ENCODE measurements around the gene LYPD5. TPM values are rescaled to one million over a fixed set of nuclear protein-coding genes. Genes with fewer than 3 reads are reported as not detected.

Gene LYPD5
- total RNA-seq, 2 experiments from 2014 or later: 0.40 to 0.58 TPM

DNA sequence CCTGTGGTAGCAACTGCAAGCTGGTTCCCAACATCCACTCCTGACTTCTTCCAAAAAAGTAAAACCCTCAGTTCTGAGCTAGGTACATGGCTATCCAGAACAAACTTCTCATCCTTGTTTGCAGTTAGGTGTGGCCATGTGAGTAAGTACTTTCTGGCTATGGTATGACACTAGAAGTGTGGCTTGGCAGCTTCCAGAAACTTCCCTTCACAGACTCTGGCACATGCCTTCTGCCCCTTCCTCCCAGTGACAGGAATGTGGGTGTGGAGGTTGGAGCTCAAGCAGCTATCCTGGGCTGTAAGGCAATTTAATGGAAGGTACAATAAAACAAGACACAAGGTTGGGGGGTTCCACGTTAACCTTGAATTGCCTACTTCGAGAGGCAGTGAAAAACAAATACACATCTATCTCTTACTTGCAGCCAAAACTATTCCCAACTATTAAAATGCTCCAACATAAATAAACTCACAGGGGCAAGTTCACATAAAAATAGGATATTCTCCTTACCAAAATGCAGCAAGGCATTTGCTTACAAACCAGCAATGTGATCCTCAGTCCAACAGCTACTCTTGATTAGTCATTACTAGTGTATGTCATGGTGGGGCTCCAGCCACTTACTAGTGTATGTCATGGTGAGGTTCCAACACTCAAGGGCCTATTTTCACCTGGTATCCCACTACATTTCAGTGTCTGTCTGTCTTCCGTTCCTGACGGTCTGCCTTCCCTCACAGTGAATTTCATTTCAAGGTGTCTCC is 50.6 kb downstream of the LYPD5 start:
- peaks cover 44% of the 10 kb centered on the region for H3K36me3 Mint-ChIP-seq
- peaks cover 55% of the 10 kb centered on the region for H3K4me1 Mint-ChIP-seq
- H3K9me3 Mint-ChIP-seq (ENCODE audit: low read depth): no peaks in the 10 kb centered on the region
- DNase-seq (no peak), ATAC-seq (no peak)
- H3K27ac Mint-ChIP-seq: peak overlapping the region; percentile 98
- peak overlapping the region; percentile 8 for H3K4me3 Mint-ChIP-seq
- no peaks in the 10 kb centered on the region for H3K27me3 Mint-ChIP-seq
- CTCF ChIA-PET: interaction anchor here (1.2 to 8.8 kb wide), 8 partner anchors 6 to 155 kb away, joined by 3 to 116 read pairs (median 6); partner anchors contain the start of genes KCNN4 and ZNF576

GRCh38 chr19:43749898-43750297 is 52.3 kb downstream of the LYPD5 start:
- CTCF ChIA-PET: interaction anchor here (1.5 to 8.8 kb wide), 3 partner anchors 16 to 31 kb away, joined by 3 to 56 read pairs (median 5); partner anchors contain the start of gene KCNN4
- peaks cover 45% of the 10 kb centered on the region for H3K36me3 Mint-ChIP-seq
- ATAC-seq (no peak), DNase-seq (no peak)
- peak overlapping the region; percentile 50 for H3K27ac Mint-ChIP-seq
- no peaks in the 10 kb centered on the region for H3K9me3 Mint-ChIP-seq (ENCODE audit: low read depth)
- H3K4me3 Mint-ChIP-seq: no peak overlapping the region
- peaks cover 53% of the 10 kb centered on the region for H3K4me1 Mint-ChIP-seq
- no peaks in the 10 kb centered on the region for H3K27me3 Mint-ChIP-seq

GRCh38 chr19:43749152-43749551 is 53.1 kb downstream of the LYPD5 start:
- Mint-ChIP-seq H3K4me3 (no peak overlapping the region), H3K36me3 (peaks cover 48% of the 10 kb centered on the region), H3K27ac (no peak overlapping the region), H3K4me1 (peaks cover 54% of the 10 kb centered on the region), H3K27me3 (no peaks in the 10 kb centered on the region), H3K9me3 (ENCODE audit: low read depth) (no peaks in the 10 kb centered on the region)
- CTCF ChIA-PET: interaction anchor here (1.5 to 8.8 kb wide), 3 partner anchors 17 to 32 kb away, joined by 3 to 56 read pairs (median 5); partner anchors contain the start of gene KCNN4
- ATAC-seq: no peak
- no peak for DNase-seq

DNA sequence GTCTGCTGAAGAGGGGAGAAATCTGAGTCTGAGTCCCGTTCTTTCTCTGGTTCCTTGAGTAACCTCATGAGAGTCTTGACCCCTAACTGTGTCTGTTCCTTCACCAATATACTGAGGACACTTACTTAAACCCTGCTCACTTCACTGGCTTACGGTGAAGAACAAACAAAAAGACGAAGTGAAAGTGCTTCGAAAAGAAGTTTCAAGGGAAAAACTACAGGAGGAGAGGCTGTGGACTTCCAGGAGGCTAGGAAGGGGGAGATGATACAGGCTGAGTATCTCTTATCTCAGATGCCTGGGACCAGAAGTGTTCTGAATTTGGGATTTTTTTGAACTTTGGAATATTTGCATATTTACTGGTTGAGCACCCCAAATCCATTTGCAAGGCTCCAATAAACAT is 53.6 kb downstream of the LYPD5 start:
- DNase-seq: no peak
- no peak for ATAC-seq
- Mint-ChIP-seq H3K36me3 (peaks cover 53% of the 10 kb centered on the region), H3K27me3 (no peaks in the 10 kb centered on the region), H3K4me3 (no peak overlapping the region), H3K4me1 (peaks cover 50% of the 10 kb centered on the region), H3K27ac (peak overlapping the region; percentile 67), H3K9me3 (ENCODE audit: low read depth) (no peaks in the 10 kb centered on the region)
- CTCF ChIA-PET: interaction anchor here (1.3 kb wide), 1 partner anchor 47 kb away, joined by 3 read pairs; no protein-coding TSS in a partner anchor

DNA sequence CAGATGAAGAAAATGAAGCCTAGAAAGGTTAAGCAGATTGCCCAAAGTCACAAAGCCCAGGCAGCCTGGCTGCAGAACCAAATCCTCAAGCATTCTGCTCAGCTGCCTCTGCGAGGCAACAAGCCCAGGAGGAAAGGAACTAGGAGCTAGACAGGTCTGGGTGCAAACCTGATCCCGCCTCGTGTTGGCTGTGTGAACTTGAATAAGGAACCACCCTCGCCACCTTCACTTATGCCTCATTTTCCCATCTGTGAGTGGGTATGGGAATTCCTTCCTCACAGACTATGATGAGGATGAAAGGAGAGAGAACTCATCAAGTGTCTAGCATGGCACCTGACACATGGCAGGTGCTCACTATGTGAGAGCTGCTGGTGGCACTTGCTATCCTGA is 54.0 kb downstream of the LYPD5 start:
- H3K27me3 Mint-ChIP-seq: no peaks in the 10 kb centered on the region
- no peak overlapping the region for H3K4me3 Mint-ChIP-seq
- peak overlapping the region; percentile 83 for H3K27ac Mint-ChIP-seq
- ATAC-seq: no peak
- CTCF ChIA-PET: interaction anchor here (1.3 to 3.7 kb wide), 2 partner anchors 17 to 47 kb away, joined by 3 to 71 read pairs; no protein-coding TSS in a partner anchor
- peaks cover 53% of the 10 kb centered on the region for H3K36me3 Mint-ChIP-seq
- no peak for DNase-seq
- H3K9me3 Mint-ChIP-seq (ENCODE audit: low read depth): no peaks in the 10 kb centered on the region
- peaks cover 47% of the 10 kb centered on the region for H3K4me1 Mint-ChIP-seq

DNA sequence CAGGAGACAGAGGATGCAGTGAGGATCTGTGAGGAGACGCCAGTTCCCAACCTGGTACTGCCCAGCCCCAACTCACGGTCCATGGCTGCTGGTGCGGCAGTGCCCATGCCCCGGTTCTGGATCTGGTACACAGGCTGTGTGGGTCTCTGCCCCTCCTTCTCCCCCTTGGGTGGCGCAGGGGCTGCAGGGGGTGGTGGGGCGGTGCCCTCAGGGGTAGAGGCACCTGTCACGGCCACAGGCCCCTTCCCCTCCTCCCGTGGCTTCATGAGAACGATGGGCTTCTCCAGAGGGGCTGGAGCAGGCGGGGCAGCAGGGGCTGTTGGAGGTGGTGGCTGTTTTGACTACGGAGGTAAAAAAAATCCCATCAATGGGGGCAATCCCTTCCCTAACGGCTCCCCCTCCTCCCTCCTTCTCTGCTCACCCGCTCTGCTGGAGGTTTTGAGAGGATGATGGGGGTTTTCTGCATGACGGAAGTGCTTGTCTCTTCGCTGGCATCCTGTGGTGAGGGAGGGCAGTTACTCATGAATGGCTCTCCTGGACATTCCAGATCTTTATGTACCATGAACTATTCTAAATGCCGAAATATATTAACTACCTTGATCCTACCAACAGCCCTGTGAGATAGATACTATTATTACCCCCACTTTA is 54.6 kb downstream of the LYPD5 start:
- no peaks in the 10 kb centered on the region for H3K27me3 Mint-ChIP-seq
- DNase-seq (no peak), ATAC-seq (no peak)
- peak overlapping the region; percentile 83 for H3K27ac Mint-ChIP-seq
- peaks cover 56% of the 10 kb centered on the region for H3K36me3 Mint-ChIP-seq
- peak overlapping the region; percentile 38 for H3K4me3 Mint-ChIP-seq
- CTCF ChIA-PET: interaction anchor here (1.3 to 4.9 kb wide), 4 partner anchors 8 to 48 kb away, joined by 3 to 71 read pairs (median 58); partner anchors contain the start of gene SMG9
- H3K9me3 Mint-ChIP-seq (ENCODE audit: low read depth): no peaks in the 10 kb centered on the region
- H3K4me1 Mint-ChIP-seq: peaks cover 42% of the 10 kb centered on the region

Other genes starting within 250 kb of the LYPD5 start
- 10 to 100 TPM; 47.7 to 50.6 TPM for gene XRCC1, start 226.9 kb downstream of the LYPD5 start, total RNA-seq
- 10 to 100 TPM; 16.8 to 19.7 TPM for gene PINLYP, start 226.6 kb downstream of the LYPD5 start, total RNA-seq
- 10 to 100 TPM; 12.9 to 23.0 TPM for gene IRGQ, start 206.3 kb downstream of the LYPD5 start, total RNA-seq
- 10 to 100 TPM; 18.6 to 21.3 TPM for gene ZNF576, start 205.9 kb downstream of the LYPD5 start, total RNA-seq
- gene SRRM5, start 190.4 kb downstream of the LYPD5 start, total RNA-seq: under 1 TPM; 0.37 to 0.79 TPM
- 10 to 100 TPM; 23.0 to 23.2 TPM for gene ZNF428, start 182.8 kb downstream of the LYPD5 start, total RNA-seq
- under 1 TPM; 0.09 to 0.12 TPM for gene CADM4, start 162.6 kb downstream of the LYPD5 start, total RNA-seq
- 10 to 100 TPM; 10.3 to 10.4 TPM for gene PLAUR, start 132.3 kb downstream of the LYPD5 start, total RNA-seq
- gene IRGC, start 86.4 kb downstream of the LYPD5 start, total RNA-seq: not detected
- 10 to 100 TPM; 62.3 to 74.7 TPM for gene SMG9, start 47.5 kb downstream of the LYPD5 start, total RNA-seq
- gene KCNN4, start 21.5 kb downstream of the LYPD5 start, total RNA-seq: 10 to 100 TPM; 43.9 to 53.0 TPM
- 1 to 10 TPM; 5.2 to 6.5 TPM for gene ZNF283, start 24.9 kb upstream of the LYPD5 start, total RNA-seq
- 1 to 10 TPM in 1 of 2 experiments, under 1 TPM in 1; 0.89 to 1.7 TPM for gene ZNF404, start 81.5 kb upstream of the LYPD5 start, total RNA-seq
- gene ZNF45, start 132.8 kb upstream of the LYPD5 start, total RNA-seq: 10 to 100 TPM; 17.1 to 17.9 TPM
- 1 to 10 TPM; 2.1 to 2.5 TPM for gene ZNF221, start 148.8 kb upstream of the LYPD5 start, total RNA-seq
- 1 to 10 TPM; 7.1 to 7.3 TPM for gene ZNF155, start 181.7 kb upstream of the LYPD5 start, total RNA-seq
- gene ZNF230, start 200.5 kb upstream of the LYPD5 start, total RNA-seq: 1 to 10 TPM; 4.8 to 5.1 TPM
- gene ZNF222, start 222.9 kb upstream of the LYPD5 start, total RNA-seq: 1 to 10 TPM; 2.3 to 3.0 TPM
- gene ZNF223, start 249.6 kb upstream of the LYPD5 start, total RNA-seq: under 1 TPM; 0.19 to 0.20 TPM

Measured in activated CD8-positive, alpha-beta memory T cell treated with anti-CD3 and anti-CD28 coated beads, Interleukin-2, amount 10 ng/mL, durations not matched to agents 7 days and 5 days (primary cell).